ENCODE results near the gene CELSR3. TPM values are rescaled to one million over a fixed set of nuclear protein-coding genes. Genes with fewer than 3 reads are reported as not detected.

The CELSR3 gene
- total RNA-seq, 1 experiment from 2014 or later = 1.1 TPM

DNA sequence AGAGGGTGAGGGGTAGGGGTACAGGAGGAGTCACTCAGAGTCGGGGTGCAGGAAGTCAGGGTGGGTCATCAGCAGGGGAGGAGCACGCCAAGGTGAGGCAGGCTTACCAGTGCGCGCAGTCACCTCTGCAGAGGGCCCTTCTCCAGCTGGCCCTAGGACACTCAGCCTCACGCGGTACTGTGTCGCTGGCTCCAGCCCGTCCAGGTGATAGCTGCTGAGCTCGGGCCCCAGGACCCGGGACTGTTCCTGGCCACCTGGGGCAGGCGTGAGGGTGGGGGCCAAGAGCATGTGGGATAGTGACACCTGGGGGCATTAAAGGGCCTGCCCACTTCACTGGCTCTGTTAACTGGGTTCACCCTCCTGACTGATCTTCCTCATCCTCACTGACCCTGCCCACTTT, 75.0 kb downstream of the CELSR3 start:
- no peak overlapping the region for H3K27ac ChIP-seq (ENCODE audit: low read length)
- no peak overlapping the region for H3K9ac ChIP-seq (ENCODE audit: low read length)
- ATAC-seq (no peak), DNase-seq (no peak)
- BruUV-seq (replicated peaks) = no TSS peak
- no peaks in the 10 kb centered on the region for H3K79me2 ChIP-seq (ENCODE audit: low read length)
- H3K9me3 ChIP-seq (ENCODE audit: low read length) = no peaks in the 10 kb centered on the region
- intact Hi-C loops (cut with micrococcal nuclease) = no loop called here
- no peaks in the 10 kb centered on the region for H4K20me1 ChIP-seq (ENCODE audit: low read length)
- H3K9me2 ChIP-seq (replicated peaks; ENCODE audit: low read length) = no peaks in the 10 kb centered on the region
- H3F3A ChIP-seq (ENCODE audit: low read length, unreplicated experiment) = no peaks in the 10 kb centered on the region
- H3K4me3 ChIP-seq (ENCODE audit: low read length) = no peak overlapping the region
- ChIA-PET CTCF (no interaction called here), POLR2A (ENCODE audit: unreplicated experiment) (no interaction called here)
- no peak overlapping the region for H2AFZ ChIP-seq (ENCODE audit: low read length)
- H3K27me3 ChIP-seq (ENCODE audit: low read length) = no peaks in the 10 kb centered on the region
- no peaks in the 10 kb centered on the region for H3K36me3 ChIP-seq (ENCODE audit: low read depth, low read length)
- TF ChIP-seq EZH2phosphoT487 (IDR thresholded peaks at IDR 0.05; ENCODE audit: borderline replicate concordance, low read length) = no peak
- no peak for TF ChIP-seq EZH2 (IDR thresholded peaks at IDR 0.05; ENCODE audit: low read length, unreplicated experiment)
- TF ChIP-seq, protein P1, sequence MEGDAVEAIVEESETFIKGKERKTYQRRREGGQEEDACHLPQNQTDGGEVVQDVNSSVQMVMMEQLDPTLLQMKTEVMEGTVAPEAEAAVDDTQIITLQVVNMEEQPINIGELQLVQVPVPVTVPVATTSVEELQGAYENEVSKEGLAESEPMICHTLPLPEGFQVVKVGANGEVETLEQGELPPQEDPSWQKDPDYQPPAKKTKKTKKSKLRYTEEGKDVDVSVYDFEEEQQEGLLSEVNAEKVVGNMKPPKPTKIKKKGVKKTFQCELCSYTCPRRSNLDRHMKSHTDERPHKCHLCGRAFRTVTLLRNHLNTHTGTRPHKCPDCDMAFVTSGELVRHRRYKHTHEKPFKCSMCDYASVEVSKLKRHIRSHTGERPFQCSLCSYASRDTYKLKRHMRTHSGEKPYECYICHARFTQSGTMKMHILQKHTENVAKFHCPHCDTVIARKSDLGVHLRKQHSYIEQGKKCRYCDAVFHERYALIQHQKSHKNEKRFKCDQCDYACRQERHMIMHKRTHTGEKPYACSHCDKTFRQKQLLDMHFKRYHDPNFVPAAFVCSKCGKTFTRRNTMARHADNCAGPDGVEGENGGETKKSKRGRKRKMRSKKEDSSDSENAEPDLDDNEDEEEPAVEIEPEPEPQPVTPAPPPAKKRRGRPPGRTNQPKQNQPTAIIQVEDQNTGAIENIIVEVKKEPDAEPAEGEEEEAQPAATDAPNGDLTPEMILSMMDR (conservative IDR thresholded peaks at IDR 0.05; ENCODE audit: low read depth, low read length) = no peak
- no peaks in the 10 kb centered on the region for H3K4me1 ChIP-seq (ENCODE audit: insufficient read depth, low read length)
- H3K4me2 ChIP-seq (ENCODE audit: low read length) = no peak overlapping the region

Small RNA genes lying within 50 kb of the gene (microRNA-seq; reads per million reads assigned to microRNA genes)
- gene MIR4793 (ENCODE audit: unreplicated experiment) = not detected

Other genes starting within 250 kb of the CELSR3 start
- 31.8 and 35.4 TPM in 2 replicates for gene PLXNB1, start 232.8 kb downstream of the CELSR3 start, total RNA-seq (2014; rRNA removed)
- 27.8 and 30.9 TPM in 2 replicates for gene CCDC51, start 222.8 kb downstream of the CELSR3 start, total RNA-seq (2014; rRNA removed)
- gene TMA7, start 222.6 kb downstream of the CELSR3 start, total RNA-seq (2014; rRNA removed) = 517 and 618 TPM in 2 replicates
- gene ATRIP, start 216.1 kb downstream of the CELSR3 start, total RNA-seq (2014; rRNA removed) = 13.9 and 16.1 TPM in 2 replicates
- 159 and 164 TPM in 2 replicates for gene SHISA5, start 158.7 kb downstream of the CELSR3 start, total RNA-seq (2014; rRNA removed)
- 33.5 and 35.2 TPM in 2 replicates for gene PFKFB4, start 106.1 kb downstream of the CELSR3 start, total RNA-seq (2014; rRNA removed)
- gene UCN2, start 99.1 kb downstream of the CELSR3 start, total RNA-seq (2014; rRNA removed) = 0.81 and 0.91 TPM in 2 replicates
- gene COL7A1, start 67.6 kb downstream of the CELSR3 start, total RNA-seq (2014; rRNA removed) = 7.9 and 10.6 TPM in 2 replicates
- 575 and 622 TPM in 2 replicates for gene UQCRC1, start 53.2 kb downstream of the CELSR3 start, total RNA-seq (2014; rRNA removed)
- not detected in 2 replicates for gene TMEM89, start 41.1 kb downstream of the CELSR3 start, total RNA-seq (2014; rRNA removed)
- 38.1 and 44.9 TPM in 2 replicates for gene SLC26A6, start 27.4 kb downstream of the CELSR3 start, total RNA-seq (2014; rRNA removed)
- gene NCKIPSD, start 23.0 kb upstream of the CELSR3 start, total RNA-seq (2014; rRNA removed) = 56.3 and 66.8 TPM in 2 replicates
- 88.1 and 102 TPM in 2 replicates for gene IP6K2, start 54.3 kb upstream of the CELSR3 start, total RNA-seq (2014; rRNA removed)
- 68.1 and 117 TPM in 2 replicates for gene PRKAR2A, start 185.0 kb upstream of the CELSR3 start, total RNA-seq (2014; rRNA removed)
- 17.7 and 19.0 TPM in 2 replicates for gene SLC25A20, start 236.0 kb upstream of the CELSR3 start, total RNA-seq (2014; rRNA removed)

Measured in PC-3 (cell line).